C4-2B (cell line): ENCODE data around the gene HK2.

Source experiments
- ZFX ChIP-seq: fragments of 450-650 bp; IDR thresholded peaks from 2 replicates; pipeline ENCODE4 v1.6.1; 2017
- TF ChIP-seq, protein P1 (sequence below): fragments of 450-650 bp; conservative IDR thresholded peaks from 2 replicates; pipeline ENCODE4 v1.5.1; 2017; ENCODE audit warnings: mild to moderate bottlenecking

DNA sequence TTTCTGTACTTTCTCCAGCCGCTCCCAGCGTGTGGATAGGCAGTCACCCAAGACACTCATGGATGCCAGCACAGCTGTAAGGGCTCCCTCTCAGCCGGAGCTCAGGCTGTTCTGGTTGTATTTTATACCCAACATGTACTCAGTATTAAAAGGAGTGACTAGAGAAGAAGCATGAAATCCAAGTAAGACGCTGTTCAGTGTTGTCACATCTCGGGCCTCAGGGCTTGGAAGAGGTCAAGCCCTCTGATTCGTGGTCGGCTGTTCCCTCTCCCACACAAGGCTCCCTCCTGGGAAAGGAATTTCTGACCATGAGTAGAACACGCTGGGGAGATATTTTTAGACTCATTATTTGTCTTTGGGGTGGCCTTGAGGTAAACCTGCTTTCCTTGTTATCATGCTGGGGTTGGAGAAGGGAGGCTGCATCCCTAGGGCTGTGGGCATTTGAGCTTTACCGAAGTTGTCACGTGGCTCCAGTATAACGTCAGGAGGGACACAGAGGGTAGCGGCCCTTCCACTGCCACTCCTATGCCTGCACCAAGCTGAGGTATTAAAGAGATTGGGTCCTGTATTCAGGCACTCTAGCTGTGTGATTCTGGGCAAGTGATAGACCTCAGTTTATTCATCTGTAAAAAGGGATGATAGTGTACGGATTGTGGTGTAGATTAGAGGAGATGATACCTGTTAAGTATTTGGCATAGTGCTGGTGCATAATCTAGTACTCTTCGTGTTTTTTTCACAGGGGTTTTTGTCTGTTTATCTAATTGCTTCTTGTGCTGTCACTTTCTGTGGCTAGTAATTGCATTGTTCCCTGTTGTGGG, 34.1 kb downstream of the HK2 start:
- TF ChIP-seq, protein P1, sequence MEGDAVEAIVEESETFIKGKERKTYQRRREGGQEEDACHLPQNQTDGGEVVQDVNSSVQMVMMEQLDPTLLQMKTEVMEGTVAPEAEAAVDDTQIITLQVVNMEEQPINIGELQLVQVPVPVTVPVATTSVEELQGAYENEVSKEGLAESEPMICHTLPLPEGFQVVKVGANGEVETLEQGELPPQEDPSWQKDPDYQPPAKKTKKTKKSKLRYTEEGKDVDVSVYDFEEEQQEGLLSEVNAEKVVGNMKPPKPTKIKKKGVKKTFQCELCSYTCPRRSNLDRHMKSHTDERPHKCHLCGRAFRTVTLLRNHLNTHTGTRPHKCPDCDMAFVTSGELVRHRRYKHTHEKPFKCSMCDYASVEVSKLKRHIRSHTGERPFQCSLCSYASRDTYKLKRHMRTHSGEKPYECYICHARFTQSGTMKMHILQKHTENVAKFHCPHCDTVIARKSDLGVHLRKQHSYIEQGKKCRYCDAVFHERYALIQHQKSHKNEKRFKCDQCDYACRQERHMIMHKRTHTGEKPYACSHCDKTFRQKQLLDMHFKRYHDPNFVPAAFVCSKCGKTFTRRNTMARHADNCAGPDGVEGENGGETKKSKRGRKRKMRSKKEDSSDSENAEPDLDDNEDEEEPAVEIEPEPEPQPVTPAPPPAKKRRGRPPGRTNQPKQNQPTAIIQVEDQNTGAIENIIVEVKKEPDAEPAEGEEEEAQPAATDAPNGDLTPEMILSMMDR, result no peak
- TF ChIP-seq ZFX, result no peak
